Measurements from ENCODE around the gene NHSL2. TPM values are rescaled to one million over a fixed set of nuclear protein-coding genes. Genes with fewer than 3 reads are reported as not detected.

Gene NHSL2
- total RNA-seq, 2 experiments from 2014 or later = not detected

DNA sequence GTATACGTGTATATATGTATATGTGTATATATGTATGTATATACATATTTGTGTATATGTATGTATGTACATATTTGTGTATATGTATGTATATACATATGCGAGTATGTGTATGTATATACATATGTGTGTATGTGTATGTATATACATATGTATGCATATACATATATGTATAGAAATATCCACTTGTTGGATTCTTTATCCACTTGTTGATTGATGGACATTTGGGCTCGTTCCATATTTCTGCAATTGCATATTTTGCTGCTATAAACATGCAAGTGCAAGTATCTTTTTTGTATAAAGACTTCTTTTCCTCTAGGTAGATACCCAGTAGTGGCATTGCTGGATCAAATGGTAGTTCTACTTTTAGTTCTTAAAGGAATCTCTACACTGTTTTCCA is 25.5 kb upstream of the NHSL2 start:
- Histone ChIP-seq H3K9me2 (ENCODE audit: insufficient read depth, low read length) (no peaks in the 10 kb centered on the region), H3K79me2 (ENCODE audit: insufficient read depth, low read depth, low read length) (no peaks in the 10 kb centered on the region), H3K4me1 (ENCODE audit: insufficient read depth, low read length, poor library complexity, severe bottlenecking) (no peaks in the 10 kb centered on the region), H3K36me3 (ENCODE audit: insufficient read depth, low read length) (no peaks in the 10 kb centered on the region), H3K4me2 (ENCODE audit: low read length) (no peak overlapping the region), H2AFZ (ENCODE audit: low read length) (no peak overlapping the region), H3K4me3 (ENCODE audit: low read depth, low read length, poor library complexity, severe bottlenecking) (no peak overlapping the region), H4K20me1 (ENCODE audit: insufficient read depth, low read length) (no peaks in the 10 kb centered on the region), H3K9me3 (ENCODE audit: low read length) (no peaks in the 10 kb centered on the region), H3K27ac (ENCODE audit: low read depth, low read length, poor library complexity, severe bottlenecking) (no peak overlapping the region)
- DNase-seq (ENCODE audit: low spot score) = no peak
- CTCF ChIA-PET (ENCODE audit: unreplicated experiment) = no interaction called here
- intact Hi-C loops (cut with micrococcal nuclease; ENCODE audit: unreplicated experiment) = no loop called here
- BruUV-seq (replicated peaks) = no TSS peak
- TF ChIP-seq, protein P1, sequence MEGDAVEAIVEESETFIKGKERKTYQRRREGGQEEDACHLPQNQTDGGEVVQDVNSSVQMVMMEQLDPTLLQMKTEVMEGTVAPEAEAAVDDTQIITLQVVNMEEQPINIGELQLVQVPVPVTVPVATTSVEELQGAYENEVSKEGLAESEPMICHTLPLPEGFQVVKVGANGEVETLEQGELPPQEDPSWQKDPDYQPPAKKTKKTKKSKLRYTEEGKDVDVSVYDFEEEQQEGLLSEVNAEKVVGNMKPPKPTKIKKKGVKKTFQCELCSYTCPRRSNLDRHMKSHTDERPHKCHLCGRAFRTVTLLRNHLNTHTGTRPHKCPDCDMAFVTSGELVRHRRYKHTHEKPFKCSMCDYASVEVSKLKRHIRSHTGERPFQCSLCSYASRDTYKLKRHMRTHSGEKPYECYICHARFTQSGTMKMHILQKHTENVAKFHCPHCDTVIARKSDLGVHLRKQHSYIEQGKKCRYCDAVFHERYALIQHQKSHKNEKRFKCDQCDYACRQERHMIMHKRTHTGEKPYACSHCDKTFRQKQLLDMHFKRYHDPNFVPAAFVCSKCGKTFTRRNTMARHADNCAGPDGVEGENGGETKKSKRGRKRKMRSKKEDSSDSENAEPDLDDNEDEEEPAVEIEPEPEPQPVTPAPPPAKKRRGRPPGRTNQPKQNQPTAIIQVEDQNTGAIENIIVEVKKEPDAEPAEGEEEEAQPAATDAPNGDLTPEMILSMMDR (conservative IDR thresholded peaks at IDR 0.05; ENCODE audit: low read length) = no peak
- TF ChIP-seq EZH2phosphoT487 (IDR thresholded peaks at IDR 0.05; ENCODE audit: borderline replicate concordance, low read depth, low read length) = no peak
- POLR2A ChIA-PET = no interaction called here

- H3K36me3 ChIP-seq (ENCODE audit: insufficient read depth, low read length) = no peaks in the 10 kb centered on the region
- ChIA-PET CTCF (ENCODE audit: unreplicated experiment) (no interaction called here), POLR2A (no interaction called here)
- no peaks in the 10 kb centered on the region for H3K4me1 ChIP-seq (ENCODE audit: insufficient read depth, low read length, poor library complexity, severe bottlenecking)
- DNase-seq (ENCODE audit: low spot score) = no peak
- no peaks in the 10 kb centered on the region for H4K20me1 ChIP-seq (ENCODE audit: insufficient read depth, low read length)
- H3K4me3 ChIP-seq (ENCODE audit: low read depth, low read length, poor library complexity, severe bottlenecking) = no peak overlapping the region
- H3K79me2 ChIP-seq (ENCODE audit: insufficient read depth, low read depth, low read length) = no peaks in the 10 kb centered on the region
- no peak for TF ChIP-seq EZH2phosphoT487 (IDR thresholded peaks at IDR 0.05; ENCODE audit: borderline replicate concordance, low read depth, low read length)
- TF ChIP-seq, protein P1 (conservative IDR thresholded peaks at IDR 0.05; ENCODE audit: low read length) = no peak
- no peak overlapping the region for H2AFZ ChIP-seq (ENCODE audit: low read length)
- H3K27ac ChIP-seq (ENCODE audit: low read depth, low read length, poor library complexity, severe bottlenecking) = no peak overlapping the region
- H3K4me2 ChIP-seq (ENCODE audit: low read length) = no peak overlapping the region
- no peaks in the 10 kb centered on the region for H3K9me2 ChIP-seq (ENCODE audit: insufficient read depth, low read length)
- no peaks in the 10 kb centered on the region for H3K9me3 ChIP-seq (ENCODE audit: low read length)
- no TSS peak for BruUV-seq (replicated peaks)
- intact Hi-C loops (cut with micrococcal nuclease; ENCODE audit: unreplicated experiment) = no loop called here
These were observed 15.0 kb upstream of the NHSL2 start for GRCh38 chrX:71895607-71896006.

GRCh38 chrX:71906144-71906543 is 4.5 kb upstream of the NHSL2 start:
- Histone ChIP-seq H3K9me2 (ENCODE audit: insufficient read depth, low read length) (no peaks in the 10 kb centered on the region), H2AFZ (ENCODE audit: low read length) (no peak overlapping the region), H3K4me3 (ENCODE audit: low read depth, low read length, poor library complexity, severe bottlenecking) (no peak overlapping the region), H3K4me1 (ENCODE audit: insufficient read depth, low read length, poor library complexity, severe bottlenecking) (no peaks in the 10 kb centered on the region), H3K4me2 (ENCODE audit: low read length) (no peak overlapping the region), H3K9me3 (ENCODE audit: low read length) (no peaks in the 10 kb centered on the region), H3K36me3 (ENCODE audit: insufficient read depth, low read length) (no peaks in the 10 kb centered on the region), H3K79me2 (ENCODE audit: insufficient read depth, low read depth, low read length) (no peaks in the 10 kb centered on the region), H4K20me1 (ENCODE audit: insufficient read depth, low read length) (no peaks in the 10 kb centered on the region), H3K27ac (ENCODE audit: low read depth, low read length, poor library complexity, severe bottlenecking) (no peak overlapping the region)
- CTCF ChIA-PET (ENCODE audit: unreplicated experiment) = no interaction called here
- intact Hi-C loops (cut with micrococcal nuclease; ENCODE audit: unreplicated experiment) = no loop called here
- TF ChIP-seq, protein P1 (conservative IDR thresholded peaks at IDR 0.05; ENCODE audit: low read length) = no peak
- TF ChIP-seq EZH2phosphoT487 (IDR thresholded peaks at IDR 0.05; ENCODE audit: borderline replicate concordance, low read depth, low read length) = no peak
- no peak for DNase-seq (ENCODE audit: low spot score)
- no TSS peak for BruUV-seq (replicated peaks)
- POLR2A ChIA-PET = no interaction called here
